Measurements from ENCODE around the gene SOSTDC1.

GRCh38 chr7:16422103-16422435, 43.5 kb downstream of the SOSTDC1 start:
- TF ChIP-seq POLR2A (IDR thresholded peaks at IDR 0.05; ENCODE audit: borderline replicate concordance, extremely low read depth, insufficient read depth, insufficient read length), result no peak
- TF ChIP-seq EGR1 (IDR thresholded peaks at IDR 0.05; ENCODE audit: low read depth), result no peak
- no peak for TF ChIP-seq CTCF (IDR thresholded peaks at IDR 0.05 in 2 of 3, conservative IDR thresholded peaks at IDR 0.05 in 1 of 3; ENCODE audit: borderline replicate concordance in 1 of 3, insufficient read depth in 1 of 3, low read depth in 2 of 3, low read length in 2 of 3)
- TF ChIP-seq, protein P1, sequence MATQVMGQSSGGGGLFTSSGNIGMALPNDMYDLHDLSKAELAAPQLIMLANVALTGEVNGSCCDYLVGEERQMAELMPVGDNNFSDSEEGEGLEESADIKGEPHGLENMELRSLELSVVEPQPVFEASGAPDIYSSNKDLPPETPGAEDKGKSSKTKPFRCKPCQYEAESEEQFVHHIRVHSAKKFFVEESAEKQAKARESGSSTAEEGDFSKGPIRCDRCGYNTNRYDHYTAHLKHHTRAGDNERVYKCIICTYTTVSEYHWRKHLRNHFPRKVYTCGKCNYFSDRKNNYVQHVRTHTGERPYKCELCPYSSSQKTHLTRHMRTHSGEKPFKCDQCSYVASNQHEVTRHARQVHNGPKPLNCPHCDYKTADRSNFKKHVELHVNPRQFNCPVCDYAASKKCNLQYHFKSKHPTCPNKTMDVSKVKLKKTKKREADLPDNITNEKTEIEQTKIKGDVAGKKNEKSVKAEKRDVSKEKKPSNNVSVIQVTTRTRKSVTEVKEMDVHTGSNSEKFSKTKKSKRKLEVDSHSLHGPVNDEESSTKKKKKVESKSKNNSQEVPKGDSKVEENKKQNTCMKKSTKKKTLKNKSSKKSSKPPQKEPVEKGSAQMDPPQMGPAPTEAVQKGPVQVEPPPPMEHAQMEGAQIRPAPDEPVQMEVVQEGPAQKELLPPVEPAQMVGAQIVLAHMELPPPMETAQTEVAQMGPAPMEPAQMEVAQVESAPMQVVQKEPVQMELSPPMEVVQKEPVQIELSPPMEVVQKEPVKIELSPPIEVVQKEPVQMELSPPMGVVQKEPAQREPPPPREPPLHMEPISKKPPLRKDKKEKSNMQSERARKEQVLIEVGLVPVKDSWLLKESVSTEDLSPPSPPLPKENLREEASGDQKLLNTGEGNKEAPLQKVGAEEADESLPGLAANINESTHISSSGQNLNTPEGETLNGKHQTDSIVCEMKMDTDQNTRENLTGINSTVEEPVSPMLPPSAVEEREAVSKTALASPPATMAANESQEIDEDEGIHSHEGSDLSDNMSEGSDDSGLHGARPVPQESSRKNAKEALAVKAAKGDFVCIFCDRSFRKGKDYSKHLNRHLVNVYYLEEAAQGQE (IDR thresholded peaks at IDR 0.05; ENCODE audit: low read depth), result no peak
- no peak for TF ChIP-seq EZH2phosphoT487 (IDR thresholded peaks at IDR 0.05; ENCODE audit: borderline replicate concordance)
